HL-60 (cell line): ENCODE measurements around the gene GIT2.

Experiments used
- DNase-seq, 2 experiments: peaks; one replicate each; pipeline ENCODE4 v3.0.0-alpha.2; 2010 to 2020; ENCODE audit warnings: low read depth in 1 of 2, low spot score in 1 of 2
- H3K27ac ChIP-seq: fragments of 250-450 bp; sonication (Bioruptor Pico); replicated peaks from 2 replicates; pipeline ENCODE4 v1.5.1; 2020; ENCODE audit warnings: mild to moderate bottlenecking, moderate library complexity
- H3K27me3 ChIP-seq: fragments of 250-450 bp; sonication (Bioruptor Pico); 2 replicates; pipeline ENCODE4 v1.5.1; 2021; ENCODE audit warnings: mild to moderate bottlenecking, moderate library complexity; ENCODE audit not compliant: insufficient read depth, poor library complexity, severe bottlenecking
- H3K4me3 ChIP-seq: replicated peaks from 2 replicates; pipeline ENCODE4 v1.5.1; 2011; ENCODE audit warnings: mild to moderate bottlenecking, control low read depth, low read length; ENCODE audit not compliant: insufficient read depth
- GABPA ChIP-seq: IDR thresholded peaks from 2 replicates; pipeline ENCODE4 v1.6.1; 2012; ENCODE audit warnings: low read depth
- POLR2AphosphoS5 ChIP-seq: IDR thresholded peaks from 2 replicates; pipeline ENCODE4 v1.6.1; 2012; ENCODE audit warnings: low read depth
- SPI1 ChIP-seq: IDR thresholded peaks from 2 replicates; pipeline ENCODE4 v1.6.1; 2012; ENCODE audit warnings: low read depth, mild to moderate bottlenecking, borderline replicate concordance
- TF ChIP-seq, protein P1 (sequence below): IDR thresholded peaks from 2 replicates; pipeline ENCODE4 v1.6.1; 2012; ENCODE audit warnings: low read depth; ENCODE audit not compliant: insufficient replicate concordance
- TF ChIP-seq, protein P2 (sequence below): IDR thresholded peaks from one replicate; pipeline ENCODE4 v1.5.1; 2011; ENCODE audit warnings: low read length, control low read depth, inconsistent platforms; ENCODE audit not compliant: insufficient read depth

Gene GIT2

DNA sequence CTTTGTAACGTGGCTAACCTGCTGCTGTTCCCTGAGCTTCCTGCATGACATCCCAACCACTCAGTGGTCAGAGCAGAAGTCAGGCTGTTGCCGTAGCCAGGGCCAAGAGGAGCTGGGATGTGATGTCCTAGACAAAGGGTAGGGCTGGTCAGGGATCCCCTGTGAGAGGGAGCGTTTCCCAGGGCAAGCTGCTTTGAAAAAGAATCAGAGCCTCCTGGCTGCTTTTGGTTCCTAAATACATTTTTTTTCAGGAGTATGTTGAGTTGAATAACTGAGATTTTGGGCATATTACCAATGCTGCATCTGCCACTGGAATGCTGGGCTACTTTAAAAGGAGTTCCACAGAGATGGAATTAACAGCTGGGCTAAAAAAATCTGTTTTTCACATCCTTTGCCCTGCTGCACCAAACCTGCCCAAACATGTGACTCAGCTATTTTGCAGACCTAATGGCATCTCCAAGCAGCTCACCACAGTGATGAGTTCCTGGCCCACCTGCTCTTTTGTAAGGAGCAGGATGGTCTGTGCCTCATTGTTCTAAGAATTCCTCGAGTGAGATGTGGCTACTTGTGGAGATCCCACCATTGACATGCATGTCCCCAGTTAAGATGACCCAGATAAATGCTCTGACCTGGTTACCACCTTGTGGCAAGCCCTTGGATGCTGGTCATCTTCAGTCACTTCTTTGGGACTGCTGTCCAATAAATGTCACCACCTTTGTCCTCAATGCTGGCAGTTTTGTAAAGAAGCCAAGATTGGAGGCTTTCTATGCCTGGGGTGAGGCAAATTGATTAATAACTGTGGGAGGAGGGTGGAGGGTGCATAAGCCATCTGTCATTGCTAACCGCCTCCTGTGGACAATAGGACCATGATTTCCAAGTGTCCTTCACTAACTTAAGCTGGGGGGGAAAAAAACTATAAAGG, 27.2 kb upstream of the GIT2 start:
- DNase-seq: no peak
- no peak overlapping the region for H3K4me3 ChIP-seq
- no peak overlapping the region for H3K27ac ChIP-seq
- TF ChIP-seq SPI1 (no peak), POLR2AphosphoS5 (no peak), GABPA (no peak)
- TF ChIP-seq, protein P1, sequence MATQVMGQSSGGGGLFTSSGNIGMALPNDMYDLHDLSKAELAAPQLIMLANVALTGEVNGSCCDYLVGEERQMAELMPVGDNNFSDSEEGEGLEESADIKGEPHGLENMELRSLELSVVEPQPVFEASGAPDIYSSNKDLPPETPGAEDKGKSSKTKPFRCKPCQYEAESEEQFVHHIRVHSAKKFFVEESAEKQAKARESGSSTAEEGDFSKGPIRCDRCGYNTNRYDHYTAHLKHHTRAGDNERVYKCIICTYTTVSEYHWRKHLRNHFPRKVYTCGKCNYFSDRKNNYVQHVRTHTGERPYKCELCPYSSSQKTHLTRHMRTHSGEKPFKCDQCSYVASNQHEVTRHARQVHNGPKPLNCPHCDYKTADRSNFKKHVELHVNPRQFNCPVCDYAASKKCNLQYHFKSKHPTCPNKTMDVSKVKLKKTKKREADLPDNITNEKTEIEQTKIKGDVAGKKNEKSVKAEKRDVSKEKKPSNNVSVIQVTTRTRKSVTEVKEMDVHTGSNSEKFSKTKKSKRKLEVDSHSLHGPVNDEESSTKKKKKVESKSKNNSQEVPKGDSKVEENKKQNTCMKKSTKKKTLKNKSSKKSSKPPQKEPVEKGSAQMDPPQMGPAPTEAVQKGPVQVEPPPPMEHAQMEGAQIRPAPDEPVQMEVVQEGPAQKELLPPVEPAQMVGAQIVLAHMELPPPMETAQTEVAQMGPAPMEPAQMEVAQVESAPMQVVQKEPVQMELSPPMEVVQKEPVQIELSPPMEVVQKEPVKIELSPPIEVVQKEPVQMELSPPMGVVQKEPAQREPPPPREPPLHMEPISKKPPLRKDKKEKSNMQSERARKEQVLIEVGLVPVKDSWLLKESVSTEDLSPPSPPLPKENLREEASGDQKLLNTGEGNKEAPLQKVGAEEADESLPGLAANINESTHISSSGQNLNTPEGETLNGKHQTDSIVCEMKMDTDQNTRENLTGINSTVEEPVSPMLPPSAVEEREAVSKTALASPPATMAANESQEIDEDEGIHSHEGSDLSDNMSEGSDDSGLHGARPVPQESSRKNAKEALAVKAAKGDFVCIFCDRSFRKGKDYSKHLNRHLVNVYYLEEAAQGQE: no peak
- TF ChIP-seq, protein P2, sequence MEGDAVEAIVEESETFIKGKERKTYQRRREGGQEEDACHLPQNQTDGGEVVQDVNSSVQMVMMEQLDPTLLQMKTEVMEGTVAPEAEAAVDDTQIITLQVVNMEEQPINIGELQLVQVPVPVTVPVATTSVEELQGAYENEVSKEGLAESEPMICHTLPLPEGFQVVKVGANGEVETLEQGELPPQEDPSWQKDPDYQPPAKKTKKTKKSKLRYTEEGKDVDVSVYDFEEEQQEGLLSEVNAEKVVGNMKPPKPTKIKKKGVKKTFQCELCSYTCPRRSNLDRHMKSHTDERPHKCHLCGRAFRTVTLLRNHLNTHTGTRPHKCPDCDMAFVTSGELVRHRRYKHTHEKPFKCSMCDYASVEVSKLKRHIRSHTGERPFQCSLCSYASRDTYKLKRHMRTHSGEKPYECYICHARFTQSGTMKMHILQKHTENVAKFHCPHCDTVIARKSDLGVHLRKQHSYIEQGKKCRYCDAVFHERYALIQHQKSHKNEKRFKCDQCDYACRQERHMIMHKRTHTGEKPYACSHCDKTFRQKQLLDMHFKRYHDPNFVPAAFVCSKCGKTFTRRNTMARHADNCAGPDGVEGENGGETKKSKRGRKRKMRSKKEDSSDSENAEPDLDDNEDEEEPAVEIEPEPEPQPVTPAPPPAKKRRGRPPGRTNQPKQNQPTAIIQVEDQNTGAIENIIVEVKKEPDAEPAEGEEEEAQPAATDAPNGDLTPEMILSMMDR: no peak
- H3K27me3 ChIP-seq: no peaks in the 10 kb centered on the region

DNA sequence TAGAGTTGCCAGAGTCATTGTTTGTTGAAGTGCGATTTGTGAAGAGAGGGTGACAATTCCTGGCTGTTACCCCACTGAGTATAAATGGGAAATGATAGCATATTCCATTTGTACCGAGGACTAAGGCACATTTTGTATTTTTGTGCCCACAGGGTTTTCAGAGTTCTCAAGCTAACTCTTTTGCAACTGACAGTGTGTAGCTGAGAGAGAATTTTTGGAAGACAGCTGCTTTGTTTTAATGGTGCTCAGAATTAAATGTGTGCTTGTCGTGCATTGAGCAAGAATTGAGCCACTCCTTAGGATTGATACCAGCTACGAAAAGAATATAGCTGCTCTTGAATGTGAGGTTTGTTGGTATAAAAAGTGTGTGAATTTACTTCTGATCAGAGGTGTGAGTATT, 24.8 kb upstream of the GIT2 start:
- no peak overlapping the region for H3K27ac ChIP-seq
- no peak for TF ChIP-seq POLR2AphosphoS5
- no peak for TF ChIP-seq GABPA
- TF ChIP-seq, protein P1: no peak
- TF ChIP-seq SPI1: no peak
- TF ChIP-seq, protein P2: no peak
- H3K4me3 ChIP-seq: no peak overlapping the region
- no peak for DNase-seq
- H3K27me3 ChIP-seq: no peaks in the 10 kb centered on the region

DNA sequence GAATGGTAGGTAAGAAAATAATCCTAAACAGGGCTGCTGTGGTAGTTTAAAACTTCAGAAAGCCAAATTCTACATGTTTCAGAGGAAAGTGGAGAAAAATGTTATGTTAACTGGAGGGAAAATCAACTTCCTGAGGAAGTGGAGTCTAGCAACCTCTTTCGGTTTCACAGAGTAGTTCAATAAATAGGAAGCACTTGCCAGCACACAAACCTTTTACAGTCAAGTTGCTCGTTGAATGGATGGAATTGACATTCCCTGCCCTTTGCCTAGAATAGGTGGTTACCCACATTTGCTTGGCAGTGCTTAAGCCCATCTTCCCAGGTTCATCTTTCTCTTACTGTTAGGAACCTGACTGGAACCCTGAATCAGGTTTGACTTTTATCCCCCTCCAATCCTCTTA, 19.0 kb upstream of the GIT2 start:
- no peak overlapping the region for H3K27ac ChIP-seq
- peak in 1 of 2 experiments; percentile 35 for DNase-seq
- no peak overlapping the region for H3K4me3 ChIP-seq
- TF ChIP-seq SPI1: peak; percentile 85
- TF ChIP-seq, protein P1: no peak
- TF ChIP-seq, protein P2: peak; percentile 12
- H3K27me3 ChIP-seq: no peaks in the 10 kb centered on the region
